LNCaP clone FGC (cell line): Measurements from ENCODE around the gene GYPA.
"Not testable (repeated sequence)": the region's sequence is repeated elsewhere in the genome, so short reads cannot be mapped to it uniquely, and the experiment has no call there.

Source experiments
- DNase-seq: peaks from one replicate; pipeline ENCODE4 v3.0.0-alpha.2; 2011; ENCODE audit warnings: low read depth
- H3K4me3 ChIP-seq: 2 replicates; pipeline ENCODE4 v1.5.1; 2011; ENCODE audit warnings: mild to moderate bottlenecking, low read depth, low read length, control low read depth
- CTCF ChIP-seq: IDR thresholded peaks from 2 replicates; pipeline ENCODE4 v1.5.1; 2012; ENCODE audit warnings: mild to moderate bottlenecking; ENCODE audit not compliant: control insufficient read depth, insufficient read depth; ENCODE audit errors: extremely low read depth

GYPA gene

GRCh38 chr4:144140594-144141295, at the start of gene GYPA:
TSS of gene GYPA (minus strand) at chr4:144140718. CDS start at chr4:144140635, 83 bp downstream.
- not testable (repeated sequence) for H3K4me3 ChIP-seq, DNase-seq

- no peak overlapping the region for H3K4me3 ChIP-seq
- no peak for TF ChIP-seq CTCF
- DNase-seq: no peak
These were observed 49.5 kb upstream of the GYPA start for GRCh38 chr4:144190009-144190408.

- no peak overlapping the region for H3K4me3 ChIP-seq
- no peak for TF ChIP-seq CTCF
These were observed 48.6 kb upstream of the GYPA start for GRCh38 chr4:144189121-144189520.

GRCh38 chr4:144185086-144185485, 44.6 kb upstream of the GYPA start:
- no peak for DNase-seq
- TF ChIP-seq CTCF: no peak
- H3K4me3 ChIP-seq: no peak overlapping the region

More at GRCh38 chr4:144189121-144189520, 48.6 kb upstream of the GYPA start:
- no peak for DNase-seq

- DNase-seq: no peak
- H3K4me3 ChIP-seq: no peak overlapping the region
- TF ChIP-seq CTCF: no peak
These were observed 42.6 kb upstream of the GYPA start for GRCh38 chr4:144183165-144183564.

- TF ChIP-seq CTCF: no peak
- no peak overlapping the region for H3K4me3 ChIP-seq
- DNase-seq: no peak
These were observed 40.9 kb upstream of the GYPA start for GRCh38 chr4:144181391-144181790.

- DNase-seq: no peak
- no peak for TF ChIP-seq CTCF
These were observed 38.7 kb upstream of the GYPA start for GRCh38 chr4:144179152-144179739.

More at GRCh38 chr4:144179152-144179739, 38.7 kb upstream of the GYPA start:
- no peak overlapping the region for H3K4me3 ChIP-seq
